ENCODE results near the gene PCMT1. TPM values are rescaled to one million over a fixed set of nuclear protein-coding genes. Genes with fewer than 3 reads are reported as not detected.
A peak's percentile ranks its signal among the peaks of the same experiment; 100 is the strongest.

PCMT1 gene
- total and polyA plus RNA-seq, 9 of the 15 experiments (the other 6 are each of a cell fraction or from before 2014, with no cell fraction given), result 217 to 541 (median 327) TPM

DNA sequence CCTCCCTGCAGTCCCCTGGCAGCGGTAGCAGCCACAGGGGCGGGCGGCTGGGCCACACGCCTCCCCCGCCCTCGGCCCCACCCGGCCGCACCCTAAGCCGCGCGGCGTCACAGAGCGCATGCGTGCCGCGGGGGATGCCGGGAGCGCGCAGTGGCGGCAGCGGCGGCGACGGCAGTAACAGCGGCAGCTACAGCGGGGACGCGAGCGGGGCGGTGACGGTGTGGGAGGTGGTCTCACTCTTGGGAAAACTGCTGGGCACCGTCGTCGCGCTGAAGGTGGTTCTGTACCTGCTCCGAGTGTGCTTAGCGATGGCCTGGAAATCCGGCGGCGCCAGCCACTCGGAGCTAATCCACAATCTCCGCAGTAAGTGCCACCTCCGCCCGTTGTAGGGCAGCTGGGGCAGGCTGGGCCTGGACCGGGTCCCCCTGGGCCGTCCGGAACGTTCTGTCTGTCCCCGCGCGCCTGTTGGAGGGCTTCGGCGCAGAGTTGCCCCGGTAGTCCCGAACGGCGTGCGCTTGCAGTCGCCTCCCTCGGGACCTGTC lies at the start of gene PCMT1 (continued):
- TF ChIP-seq NFIX (CRISPR knock-in tag; IDR thresholded peaks at IDR 0.05; ENCODE audit: low read depth), result no peak
- TF ChIP-seq ZNF174 (CRISPR knock-in tag; IDR thresholded peaks at IDR 0.05), result no peak
- no peak for TF ChIP-seq NELFE (IDR thresholded peaks at IDR 0.05; ENCODE audit: insufficient read depth, insufficient read length)
- TF ChIP-seq KLF1 (tag; IDR thresholded peaks at IDR 0.05), result peak; percentile 54
- TF ChIP-seq RBM14 (IDR thresholded peaks at IDR 0.05; ENCODE audit: borderline replicate concordance, insufficient read depth, low read depth, low read length), result 0 out of 2 replicates have a peak, but pooled peaks have one; percentile 48
- TF ChIP-seq, protein P1, sequence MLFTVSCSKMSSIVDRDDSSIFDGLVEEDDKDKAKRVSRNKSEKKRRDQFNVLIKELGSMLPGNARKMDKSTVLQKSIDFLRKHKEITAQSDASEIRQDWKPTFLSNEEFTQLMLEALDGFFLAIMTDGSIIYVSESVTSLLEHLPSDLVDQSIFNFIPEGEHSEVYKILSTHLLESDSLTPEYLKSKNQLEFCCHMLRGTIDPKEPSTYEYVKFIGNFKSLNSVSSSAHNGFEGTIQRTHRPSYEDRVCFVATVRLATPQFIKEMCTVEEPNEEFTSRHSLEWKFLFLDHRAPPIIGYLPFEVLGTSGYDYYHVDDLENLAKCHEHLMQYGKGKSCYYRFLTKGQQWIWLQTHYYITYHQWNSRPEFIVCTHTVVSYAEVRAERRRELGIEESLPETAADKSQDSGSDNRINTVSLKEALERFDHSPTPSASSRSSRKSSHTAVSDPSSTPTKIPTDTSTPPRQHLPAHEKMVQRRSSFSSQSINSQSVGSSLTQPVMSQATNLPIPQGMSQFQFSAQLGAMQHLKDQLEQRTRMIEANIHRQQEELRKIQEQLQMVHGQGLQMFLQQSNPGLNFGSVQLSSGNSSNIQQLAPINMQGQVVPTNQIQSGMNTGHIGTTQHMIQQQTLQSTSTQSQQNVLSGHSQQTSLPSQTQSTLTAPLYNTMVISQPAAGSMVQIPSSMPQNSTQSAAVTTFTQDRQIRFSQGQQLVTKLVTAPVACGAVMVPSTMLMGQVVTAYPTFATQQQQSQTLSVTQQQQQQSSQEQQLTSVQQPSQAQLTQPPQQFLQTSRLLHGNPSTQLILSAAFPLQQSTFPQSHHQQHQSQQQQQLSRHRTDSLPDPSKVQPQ (CRISPR knock-in tag; IDR thresholded peaks at IDR 0.05; ENCODE audit: borderline replicate concordance), result no peak
- TF ChIP-seq PURB (CRISPR knock-in tag; IDR thresholded peaks at IDR 0.05; ENCODE audit: low read depth), result no peak
- TF ChIP-seq SRSF3 (IDR thresholded peaks at IDR 0.05; ENCODE audit: insufficient read depth, low read length), result no peak
- no peak for TF ChIP-seq ZEB2 (IDR thresholded peaks at IDR 0.05)
- TF ChIP-seq ZNF316 (IDR thresholded peaks at IDR 0.05), result no peak
- no peak for TF ChIP-seq PTTG1 (tag; IDR thresholded peaks at IDR 0.05; ENCODE audit: low read depth)
- TF ChIP-seq ZFP36 (IDR thresholded peaks at IDR 0.05; ENCODE audit: low read depth, low read length, partially characterized antibody), result peak; percentile 47
- no peak; the same call in 1 of the 2 replicates for TF ChIP-seq PHTF2 (CRISPR knock-in tag; IDR thresholded peaks at IDR 0.05)
- peak; percentile 87 for TF ChIP-seq CXXC5 (CRISPR knock-in tag; IDR thresholded peaks at IDR 0.05)
- TF ChIP-seq ZNF217 (CRISPR knock-in tag; IDR thresholded peaks at IDR 0.05), result no peak
- no peak for TF ChIP-seq EZH2 (IDR thresholded peaks at IDR 0.05; ENCODE audit: borderline replicate concordance, low read depth, low read length)
- TF ChIP-seq NCOR1 (IDR thresholded peaks at IDR 0.05), result no peak; the same call in 1 of the 2 replicates
- no peak for TF ChIP-seq ZBTB17 (CRISPR knock-in tag; IDR thresholded peaks at IDR 0.05)
- peak in 1 of 2 experiments; percentile 31; a peak in 1 of 4 replicates for TF ChIP-seq FOXK2 (conservative IDR thresholded peaks at IDR 0.05 in 1 of 2, IDR thresholded peaks at IDR 0.05 in 1 of 2; ENCODE audit: low read depth in 2 of 2)
- TF ChIP-seq STAG1 (CRISPR knock-in tag; IDR thresholded peaks at IDR 0.05; ENCODE audit: borderline replicate concordance), result no peak
- TF ChIP-seq ZNF143 (CRISPR knock-in tag; IDR thresholded peaks at IDR 0.05), result peak; percentile 86
- TF ChIP-seq ZNF184 (CRISPR knock-in tag; IDR thresholded peaks at IDR 0.05), result no peak
- TF ChIP-seq, protein P2, sequence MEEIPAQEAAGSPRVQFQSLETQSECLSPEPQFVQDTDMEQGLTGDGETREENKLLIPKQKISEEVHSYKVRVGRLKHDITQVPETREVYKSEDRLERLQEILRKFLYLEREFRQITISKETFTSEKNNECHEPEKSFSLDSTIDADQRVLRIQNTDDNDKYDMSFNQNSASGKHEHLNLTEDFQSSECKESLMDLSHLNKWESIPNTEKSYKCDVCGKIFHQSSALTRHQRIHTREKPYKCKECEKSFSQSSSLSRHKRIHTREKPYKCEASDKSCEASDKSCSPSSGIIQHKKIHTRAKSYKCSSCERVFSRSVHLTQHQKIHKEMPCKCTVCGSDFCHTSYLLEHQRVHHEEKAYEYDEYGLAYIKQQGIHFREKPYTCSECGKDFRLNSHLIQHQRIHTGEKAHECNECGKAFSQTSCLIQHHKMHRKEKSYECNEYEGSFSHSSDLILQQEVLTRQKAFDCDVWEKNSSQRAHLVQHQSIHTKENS (CRISPR knock-in tag; IDR thresholded peaks at IDR 0.05), result no peak
- TF ChIP-seq CSDE1 (IDR thresholded peaks at IDR 0.05), result no peak
